Retinal pigment epithelial cell (primary cell): ENCODE measurements around the gene ARHGEF37.

Experiments used
- DNase-seq: peaks from one replicate; pipeline ENCODE4 v3.0.0-alpha.2; 2010; ENCODE audit warnings: low read depth
- H3K4me3 ChIP-seq: 2 replicates; pipeline ENCODE4 v1.5.1; 2011; ENCODE audit warnings: mild to moderate bottlenecking, low read length, control low read depth, moderate library complexity
- TF ChIP-seq, protein P1 (sequence below): conservative IDR thresholded peaks from 2 replicates; pipeline ENCODE4 v1.5.1; 2011; ENCODE audit warnings: low read depth, low read length, control low read depth, inconsistent platforms

The ARHGEF37 gene

DNA sequence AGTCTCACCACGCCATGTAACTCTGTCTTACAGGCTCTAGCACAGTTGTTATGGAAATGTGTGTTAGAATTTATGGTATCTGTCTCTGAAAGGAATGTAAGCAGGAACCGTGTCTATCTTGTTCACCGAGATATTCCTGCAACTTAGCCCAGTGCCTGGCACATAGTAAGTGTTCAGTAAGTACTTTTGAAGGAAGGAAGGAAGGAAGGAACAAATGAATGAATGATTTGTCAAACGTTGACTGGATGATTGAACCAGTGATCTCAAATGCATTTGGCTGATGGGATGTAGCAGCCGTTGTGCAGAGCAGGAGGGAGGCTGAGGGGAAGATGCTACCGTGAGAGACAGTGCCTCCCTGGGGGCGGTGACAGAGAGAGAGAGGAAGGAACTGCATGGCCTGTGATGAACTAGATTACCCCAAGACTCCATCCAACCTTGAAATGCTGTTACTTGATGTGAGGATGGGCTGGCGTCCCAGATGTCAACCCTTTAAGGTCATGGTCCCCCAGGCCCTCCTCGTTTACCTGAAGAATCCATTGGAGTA is 101.3 kb downstream of the ARHGEF37 start:
- DNase-seq = no peak
- TF ChIP-seq, protein P1, sequence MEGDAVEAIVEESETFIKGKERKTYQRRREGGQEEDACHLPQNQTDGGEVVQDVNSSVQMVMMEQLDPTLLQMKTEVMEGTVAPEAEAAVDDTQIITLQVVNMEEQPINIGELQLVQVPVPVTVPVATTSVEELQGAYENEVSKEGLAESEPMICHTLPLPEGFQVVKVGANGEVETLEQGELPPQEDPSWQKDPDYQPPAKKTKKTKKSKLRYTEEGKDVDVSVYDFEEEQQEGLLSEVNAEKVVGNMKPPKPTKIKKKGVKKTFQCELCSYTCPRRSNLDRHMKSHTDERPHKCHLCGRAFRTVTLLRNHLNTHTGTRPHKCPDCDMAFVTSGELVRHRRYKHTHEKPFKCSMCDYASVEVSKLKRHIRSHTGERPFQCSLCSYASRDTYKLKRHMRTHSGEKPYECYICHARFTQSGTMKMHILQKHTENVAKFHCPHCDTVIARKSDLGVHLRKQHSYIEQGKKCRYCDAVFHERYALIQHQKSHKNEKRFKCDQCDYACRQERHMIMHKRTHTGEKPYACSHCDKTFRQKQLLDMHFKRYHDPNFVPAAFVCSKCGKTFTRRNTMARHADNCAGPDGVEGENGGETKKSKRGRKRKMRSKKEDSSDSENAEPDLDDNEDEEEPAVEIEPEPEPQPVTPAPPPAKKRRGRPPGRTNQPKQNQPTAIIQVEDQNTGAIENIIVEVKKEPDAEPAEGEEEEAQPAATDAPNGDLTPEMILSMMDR = no peak
- no peak overlapping the region for H3K4me3 ChIP-seq

DNA sequence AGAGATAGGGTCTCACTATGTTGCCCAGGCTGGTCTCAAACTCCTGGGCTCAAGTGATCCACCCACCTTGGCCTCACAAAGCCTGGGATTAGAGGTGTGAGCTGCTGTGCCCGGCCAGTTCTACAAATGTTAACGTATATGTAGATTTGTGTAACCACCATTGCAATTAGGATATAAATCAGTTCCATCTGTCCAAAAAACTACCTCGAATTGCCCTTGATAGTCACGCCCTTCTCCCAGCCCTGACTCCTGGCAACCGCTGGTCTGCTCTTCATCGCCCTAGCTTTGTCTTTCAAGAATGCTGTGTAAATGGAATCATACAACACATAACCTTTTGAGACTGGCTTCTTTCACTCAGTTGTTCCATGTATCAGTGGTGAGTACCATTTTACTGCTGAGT is 102.7 kb downstream of the ARHGEF37 start:
- DNase-seq = no peak
- TF ChIP-seq, protein P1 = no peak
- H3K4me3 ChIP-seq = no peak overlapping the region

DNA sequence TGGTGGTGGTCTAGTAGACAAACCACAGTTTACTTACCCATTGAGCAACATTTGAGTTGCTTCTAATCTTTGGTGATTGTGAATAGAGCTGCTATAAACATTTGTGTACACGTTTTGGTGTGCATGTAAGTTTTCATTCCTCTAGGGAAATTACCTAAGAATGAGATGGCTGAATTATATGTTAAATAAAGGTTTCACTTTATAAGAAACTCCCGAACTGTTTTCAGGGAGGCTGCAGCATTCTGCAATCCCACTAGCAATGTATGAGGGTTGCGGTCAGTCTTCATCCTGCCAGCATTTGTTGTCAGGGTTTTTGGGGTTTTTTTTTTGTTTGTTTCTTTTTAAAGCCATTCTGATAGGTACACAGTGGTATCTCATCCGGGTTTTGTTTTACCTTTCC is 103.1 kb downstream of the ARHGEF37 start:
- no peak for DNase-seq
- H3K4me3 ChIP-seq = no peak overlapping the region
- TF ChIP-seq, protein P1 = no peak
